GM19463 (cell line): ENCODE measurements around the gene STT3A.

ENCODE experiments used
- ATAC-seq: cut with Tn5 transposase; IDR thresholded peaks from one replicate; pipeline ENCODE4 v1.9.1; 2021; ENCODE audit warnings: mild to moderate bottlenecking, moderate library complexity; ENCODE audit not compliant: unreplicated experiment

STT3A gene

DNA sequence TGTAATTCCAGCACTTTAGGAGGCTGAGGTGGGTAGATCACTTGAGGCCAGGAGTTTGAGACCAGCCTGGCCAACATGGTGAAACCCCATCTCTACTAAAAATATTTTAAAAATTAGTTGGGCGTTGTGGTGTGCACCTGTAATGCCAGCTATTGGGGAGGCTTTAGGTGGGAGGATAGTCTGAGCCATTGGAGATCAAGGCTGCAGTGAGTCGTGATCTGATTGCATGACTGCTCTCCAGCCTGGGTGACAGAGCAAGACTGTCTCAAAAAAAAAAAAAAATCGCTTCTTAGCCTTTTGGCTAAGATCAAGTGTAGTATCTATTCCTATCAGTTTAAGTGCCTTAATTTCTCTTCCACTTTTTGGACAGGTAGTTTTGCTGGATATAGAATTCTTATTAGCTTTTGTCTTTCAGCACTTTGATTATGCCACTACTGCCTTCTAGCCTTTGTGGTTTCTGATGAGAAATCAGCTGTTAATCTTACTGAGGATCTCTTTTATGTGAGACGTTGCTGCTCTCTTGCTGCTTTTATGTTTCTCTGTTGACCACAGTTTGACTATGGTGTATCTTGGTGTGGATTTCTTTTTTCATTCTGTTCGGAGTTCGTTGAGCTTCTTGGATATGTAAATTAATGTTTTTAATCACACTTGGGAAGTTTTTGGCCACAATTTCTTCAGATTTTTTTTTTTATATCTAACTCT is 57.0 kb downstream of the STT3A start:
- no peak for ATAC-seq

DNA sequence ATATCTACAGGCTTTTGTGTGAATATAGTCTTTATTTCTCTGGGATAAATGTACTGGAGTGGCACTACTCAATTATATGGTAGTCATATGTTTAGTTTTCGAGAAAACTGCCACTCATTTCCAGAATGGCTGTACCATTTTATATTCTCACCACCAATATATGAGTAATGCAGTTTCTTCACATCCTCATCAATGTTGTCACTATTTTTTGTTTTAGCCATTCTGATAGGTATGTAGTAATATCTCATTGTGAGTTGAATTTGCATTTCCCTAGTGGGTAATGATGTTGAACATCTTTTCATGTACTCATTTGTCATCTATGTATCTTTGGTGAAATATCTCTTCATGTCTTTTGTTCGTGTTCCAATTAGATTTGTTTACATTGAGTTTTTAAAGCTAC is 70.0 kb downstream of the STT3A start:
- ATAC-seq, result no peak

DNA sequence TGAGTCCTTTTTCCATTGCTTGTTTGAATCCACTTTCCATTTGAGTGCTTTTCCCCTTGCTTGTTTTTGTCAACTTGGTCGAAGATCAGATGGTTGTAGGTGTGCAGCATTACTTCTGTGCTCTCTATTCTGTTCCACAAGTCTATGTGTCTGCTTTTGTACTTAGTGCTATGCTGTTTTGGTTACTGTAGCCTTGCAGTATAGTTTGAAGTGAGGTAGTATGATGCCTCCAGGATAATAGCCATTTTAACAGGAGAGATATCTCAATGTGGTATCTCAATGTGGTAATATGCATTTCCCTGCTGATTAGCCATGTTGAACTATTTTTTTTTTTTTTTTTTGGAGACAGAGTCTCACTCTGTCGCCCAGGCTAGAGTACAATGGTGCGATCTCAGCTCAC is 71.3 kb downstream of the STT3A start:
- no peak for ATAC-seq

DNA sequence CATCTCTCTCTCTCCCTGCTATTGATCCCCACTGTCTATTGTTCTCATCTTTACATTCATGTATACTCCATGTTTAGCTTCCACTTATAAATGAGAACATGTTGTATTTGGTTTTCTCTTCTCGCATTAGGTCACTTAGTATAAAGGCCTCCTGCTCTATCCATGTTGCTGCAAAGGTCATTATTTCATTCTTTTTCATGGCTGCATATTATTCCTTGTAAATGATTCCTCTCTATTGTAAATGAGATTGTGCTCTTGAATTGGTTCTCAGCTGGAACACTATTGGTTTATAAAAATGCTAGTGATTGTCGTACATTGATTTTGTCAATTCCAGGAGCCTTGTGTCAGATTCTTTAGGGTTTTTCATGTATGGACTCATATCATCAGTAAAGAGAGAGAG is 74.5 kb downstream of the STT3A start:
- ATAC-seq, result no peak

DNA sequence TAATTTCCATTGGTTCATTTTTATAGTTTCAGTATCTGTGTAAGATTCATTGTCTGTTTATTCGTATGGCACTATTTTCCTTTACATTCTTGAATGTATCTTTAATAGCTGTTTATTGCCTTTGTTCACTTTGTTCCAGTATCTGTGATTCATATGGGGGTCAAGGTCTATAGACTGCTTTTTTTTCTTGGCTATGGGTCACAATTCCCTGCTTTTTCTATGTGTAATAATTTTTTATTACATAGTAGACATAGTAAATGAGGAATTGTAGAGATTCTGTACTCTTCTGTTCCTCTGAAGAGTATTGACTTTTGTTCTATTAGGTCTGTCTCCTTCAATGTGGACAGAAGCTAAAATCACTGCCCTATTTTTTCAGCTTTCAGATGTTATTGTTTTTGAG is 77.5 kb downstream of the STT3A start:
- no peak for ATAC-seq

DNA sequence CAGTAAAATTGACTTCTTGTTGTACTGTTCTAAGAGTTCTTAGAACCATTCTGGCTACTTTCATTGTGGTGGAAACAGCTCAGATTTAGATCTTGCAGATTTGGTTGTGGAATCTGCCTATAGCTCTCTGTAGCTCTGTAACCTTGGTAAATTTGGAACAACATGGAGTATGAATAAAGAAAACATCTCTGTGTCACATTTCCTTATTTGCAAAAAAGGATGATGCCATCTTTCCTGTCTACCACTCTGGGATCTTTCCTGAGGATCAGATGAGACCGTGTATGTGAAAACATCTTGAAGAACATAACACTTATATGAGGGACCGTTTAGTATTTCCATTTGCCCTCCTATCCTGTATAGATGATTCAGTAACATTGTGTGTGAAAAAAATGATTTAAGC is 78.9 kb downstream of the STT3A start:
- ATAC-seq, result no peak
